ENCODE results near the gene CACNA1H.
"Not testable (repeated sequence)": the region's sequence is repeated elsewhere in the genome, so short reads cannot be mapped to it uniquely, and the experiment has no call there.

CACNA1H gene

DNA sequence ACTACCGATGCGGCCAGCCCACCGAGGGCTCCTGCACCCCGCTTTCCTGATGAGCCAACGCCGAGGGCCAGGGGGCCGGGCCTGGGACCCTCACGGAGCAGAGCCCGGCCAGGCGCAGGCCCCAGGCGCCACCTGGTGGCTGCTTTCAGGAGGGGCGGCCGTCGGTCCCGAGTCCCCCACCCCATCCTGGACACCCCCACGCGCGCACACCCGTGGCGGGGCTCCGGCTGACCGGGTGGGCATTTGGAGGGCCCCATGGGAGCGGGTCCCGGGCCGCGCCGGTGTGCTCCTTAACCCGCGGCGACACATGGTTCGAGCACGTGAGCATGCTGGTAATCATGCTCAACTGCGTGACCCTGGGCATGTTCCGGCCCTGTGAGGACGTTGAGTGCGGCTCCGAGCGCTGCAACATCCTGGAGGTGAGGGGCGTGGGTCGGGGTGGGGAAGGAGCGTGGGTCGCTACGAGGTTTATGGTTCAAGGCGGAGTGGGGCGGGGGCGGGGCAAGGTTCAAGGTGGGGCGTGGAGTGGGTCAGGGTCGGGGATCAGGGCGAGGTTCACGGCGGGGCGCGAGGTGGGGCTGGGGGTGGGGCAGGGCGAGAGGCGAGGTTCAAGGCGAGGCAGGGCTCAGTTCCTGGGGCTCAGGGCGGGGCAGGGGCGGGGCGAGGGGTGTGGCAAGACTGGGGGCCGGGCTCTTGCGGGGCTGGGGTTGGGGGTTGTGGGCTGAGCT is 41.9 kb downstream of the CACNA1H start:
- FAIRE-seq, result no peak

DNA sequence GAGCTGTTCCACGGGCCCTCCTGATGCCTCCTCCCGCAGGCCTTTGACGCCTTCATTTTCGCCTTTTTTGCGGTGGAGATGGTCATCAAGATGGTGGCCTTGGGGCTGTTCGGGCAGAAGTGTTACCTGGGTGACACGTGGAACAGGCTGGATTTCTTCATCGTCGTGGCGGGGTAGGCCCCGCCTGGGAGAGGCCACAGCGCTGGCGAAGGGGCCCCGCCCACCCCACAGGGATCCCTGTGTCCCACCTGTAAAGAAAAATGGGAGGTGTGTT is 42.4 kb downstream of the CACNA1H start:
- FAIRE-seq, result no peak

DNA sequence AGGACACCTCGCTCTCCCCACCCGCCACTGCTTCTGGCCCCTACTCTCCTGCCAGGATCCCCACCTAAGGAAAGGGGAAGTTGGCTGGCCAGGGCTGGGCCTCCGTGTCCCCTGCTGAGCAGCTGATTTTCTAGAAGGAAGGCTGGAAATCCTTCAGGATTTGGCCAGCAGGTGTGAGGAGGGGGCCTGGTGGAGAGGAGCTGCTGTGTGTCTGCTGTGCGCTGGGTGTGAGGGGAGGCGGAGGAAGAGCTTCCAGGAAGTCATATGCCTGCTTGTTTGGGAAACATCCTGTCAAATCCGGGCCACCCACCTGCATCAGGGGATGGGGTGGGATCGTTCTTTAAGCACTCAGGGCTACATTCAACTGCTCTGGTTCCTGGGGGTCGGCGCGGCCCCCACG is 43.6 kb downstream of the CACNA1H start:
- no peak for FAIRE-seq

DNA sequence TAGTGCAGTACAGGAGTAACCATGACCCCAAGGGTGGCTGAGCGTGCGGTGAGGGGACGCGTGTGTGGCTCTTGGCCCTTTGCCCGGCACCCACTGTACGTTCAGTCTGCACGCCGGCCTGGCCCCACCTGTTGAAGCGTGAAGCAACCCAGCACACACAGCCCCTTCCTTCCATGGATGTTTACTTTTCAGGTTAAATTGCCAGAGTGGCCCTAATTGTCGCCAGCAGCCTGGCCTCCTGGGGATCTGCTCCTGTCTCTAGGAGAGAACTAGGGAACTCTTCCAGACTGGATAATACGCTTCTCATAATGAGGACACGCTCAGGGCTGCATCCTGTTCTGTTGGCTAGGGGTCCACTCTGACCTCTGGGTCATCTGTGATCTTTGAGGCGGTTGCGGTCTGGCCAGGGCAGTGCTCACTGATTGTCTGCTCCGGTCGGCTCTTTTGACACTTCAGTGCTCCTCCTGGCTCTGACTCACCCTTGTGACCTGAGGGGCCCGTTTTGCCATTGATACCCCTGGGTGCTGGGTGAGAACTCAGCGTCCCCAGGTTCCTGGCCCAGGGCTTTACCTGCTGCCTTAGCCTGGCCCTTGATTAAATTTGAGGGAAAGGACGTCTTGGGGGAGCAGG is 44.4 kb downstream of the CACNA1H start:
- no peak for FAIRE-seq

DNA sequence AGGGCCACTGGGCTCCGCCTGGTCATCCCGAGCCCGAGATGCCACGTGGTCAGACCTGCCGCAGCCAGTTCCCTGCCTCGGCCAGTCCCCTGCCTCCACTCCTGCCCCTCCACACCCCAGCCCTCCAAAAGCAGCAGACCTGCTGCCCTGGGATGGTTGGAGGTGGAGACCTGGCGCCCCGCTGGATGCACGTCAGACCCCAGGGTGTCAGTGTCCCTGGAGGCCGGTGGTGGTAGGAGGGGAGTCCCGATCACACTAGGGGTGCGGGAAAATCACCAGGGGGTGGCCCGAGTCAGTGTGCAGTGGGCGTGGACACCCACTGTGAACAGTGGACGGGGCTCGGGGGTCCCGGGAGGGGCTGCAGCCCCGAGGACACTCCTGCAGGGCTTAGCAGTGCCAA is 45.3 kb downstream of the CACNA1H start:
- no peak for FAIRE-seq

DNA sequence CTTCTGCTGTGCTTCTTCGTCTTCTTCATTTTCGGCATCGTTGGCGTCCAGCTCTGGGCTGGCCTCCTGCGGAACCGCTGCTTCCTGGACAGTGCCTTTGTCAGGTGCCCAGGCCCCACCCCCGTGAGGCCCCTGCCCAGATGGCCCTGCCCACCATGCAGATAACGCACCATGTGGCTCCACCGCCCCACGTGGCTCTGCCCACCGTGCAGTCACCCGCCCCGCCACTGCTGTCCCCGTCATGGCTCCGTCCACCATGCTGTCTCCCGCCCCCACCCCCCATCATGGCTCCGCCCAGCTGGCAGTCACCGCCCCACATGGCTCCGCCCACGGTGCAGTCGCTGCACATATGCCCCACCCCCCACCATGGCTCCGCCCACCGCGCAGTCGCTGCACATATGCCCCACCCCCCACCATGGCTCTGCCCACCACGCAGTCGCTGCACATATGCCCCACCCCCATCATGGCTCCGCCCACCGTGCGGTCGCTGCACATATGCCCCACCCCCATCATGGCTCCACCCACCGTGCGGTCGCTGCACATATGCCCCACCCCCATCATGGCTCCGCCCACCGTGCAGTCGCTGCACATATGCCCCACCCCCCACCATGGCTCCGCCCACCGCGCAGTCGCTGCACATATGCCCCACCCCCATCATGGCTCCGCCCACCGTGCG is 45.9 kb downstream of the CACNA1H start:
- FAIRE-seq, result not testable (repeated sequence)

DNA sequence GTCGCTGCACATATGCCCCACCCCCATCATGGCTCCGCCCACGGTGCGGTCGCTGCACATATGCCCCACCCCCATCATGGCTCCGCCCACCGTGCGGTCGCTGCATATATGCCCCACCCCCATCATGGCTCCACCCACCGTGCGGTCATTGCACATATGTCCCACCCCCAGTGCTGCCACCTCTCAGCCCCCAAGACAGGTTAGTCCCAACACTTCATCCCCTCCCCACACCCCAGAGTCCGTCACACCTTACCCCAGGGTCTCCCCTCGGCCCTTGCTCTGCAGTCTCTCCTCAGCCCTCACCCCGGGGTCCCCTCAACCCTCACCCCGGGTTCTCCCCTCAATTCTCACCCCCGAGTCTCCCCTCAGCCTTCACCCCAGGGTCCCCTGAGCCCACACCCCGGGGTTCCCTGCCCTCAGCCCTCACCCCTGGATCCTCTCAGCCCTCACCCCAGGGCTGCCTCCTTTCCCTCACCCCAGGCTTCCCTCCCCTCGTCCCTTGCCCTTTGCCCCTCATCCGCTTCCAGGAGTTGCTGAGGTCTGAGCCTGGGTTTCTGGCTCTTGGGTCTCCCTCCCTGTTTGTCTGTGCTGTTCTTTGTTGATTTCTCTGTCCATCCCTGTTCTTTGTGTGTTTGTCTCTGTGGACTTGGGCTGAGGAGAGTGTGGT is 46.6 kb downstream of the CACNA1H start:
- FAIRE-seq, result no peak

DNA sequence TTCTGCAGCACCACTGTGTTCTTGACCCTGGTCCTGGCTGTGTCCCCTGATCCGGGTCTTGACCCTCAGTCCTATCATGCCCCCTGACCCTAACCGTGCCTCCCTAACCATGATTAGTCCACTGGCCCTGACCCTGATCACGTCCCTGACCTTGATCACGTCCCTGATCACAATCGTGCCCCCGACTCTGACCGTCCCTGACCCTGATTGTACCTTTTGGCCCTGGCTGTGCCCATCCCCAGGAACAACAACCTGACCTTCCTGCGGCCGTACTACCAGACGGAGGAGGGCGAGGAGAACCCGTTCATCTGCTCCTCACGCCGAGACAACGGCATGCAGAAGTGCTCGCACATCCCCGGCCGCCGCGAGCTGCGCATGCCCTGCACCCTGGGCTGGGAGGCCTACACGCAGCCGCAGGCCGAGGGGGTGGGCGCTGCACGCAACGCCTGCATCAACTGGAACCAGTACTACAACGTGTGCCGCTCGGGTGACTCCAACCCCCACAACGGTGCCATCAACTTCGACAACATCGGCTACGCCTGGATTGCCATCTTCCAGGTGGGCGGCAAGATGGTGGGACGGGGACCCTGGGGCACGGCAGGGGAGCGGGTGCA is 47.2 kb downstream of the CACNA1H start:
- FAIRE-seq, result no peak

DNA sequence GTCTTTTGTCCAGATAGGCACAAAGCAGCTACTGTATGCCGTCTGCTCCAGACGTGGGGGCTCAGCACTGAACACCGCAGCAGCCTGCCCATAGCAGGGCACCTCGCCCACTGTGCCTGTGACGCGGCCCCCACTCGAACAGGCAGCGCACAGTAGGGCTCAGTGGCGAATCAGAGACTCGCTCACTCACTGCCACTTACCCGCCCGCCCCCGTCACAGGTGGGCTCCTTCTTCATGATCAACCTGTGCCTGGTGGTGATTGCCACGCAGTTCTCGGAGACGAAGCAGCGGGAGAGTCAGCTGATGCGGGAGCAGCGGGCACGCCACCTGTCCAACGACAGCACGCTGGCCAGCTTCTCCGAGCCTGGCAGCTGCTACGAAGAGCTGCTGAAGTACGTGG is 48.5 kb downstream of the CACNA1H start:
- no peak for FAIRE-seq

DNA sequence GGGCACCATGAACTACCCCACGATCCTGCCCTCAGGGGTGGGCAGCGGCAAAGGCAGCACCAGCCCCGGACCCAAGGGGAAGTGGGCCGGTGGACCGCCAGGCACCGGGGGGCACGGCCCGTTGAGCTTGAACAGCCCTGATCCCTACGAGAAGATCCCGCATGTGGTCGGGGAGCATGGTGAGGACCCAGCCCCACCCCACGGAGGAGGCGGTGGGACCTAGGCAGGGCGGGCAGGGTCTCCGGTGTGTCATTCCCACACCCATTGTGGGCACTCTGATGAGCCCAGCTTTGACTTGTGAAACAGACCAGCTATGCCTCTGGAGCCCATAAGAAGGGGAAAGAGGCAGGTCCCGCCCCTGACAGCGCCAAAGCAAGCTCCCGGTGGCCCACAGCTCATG is 49.4 kb downstream of the CACNA1H start:
- no peak for FAIRE-seq

DNA sequence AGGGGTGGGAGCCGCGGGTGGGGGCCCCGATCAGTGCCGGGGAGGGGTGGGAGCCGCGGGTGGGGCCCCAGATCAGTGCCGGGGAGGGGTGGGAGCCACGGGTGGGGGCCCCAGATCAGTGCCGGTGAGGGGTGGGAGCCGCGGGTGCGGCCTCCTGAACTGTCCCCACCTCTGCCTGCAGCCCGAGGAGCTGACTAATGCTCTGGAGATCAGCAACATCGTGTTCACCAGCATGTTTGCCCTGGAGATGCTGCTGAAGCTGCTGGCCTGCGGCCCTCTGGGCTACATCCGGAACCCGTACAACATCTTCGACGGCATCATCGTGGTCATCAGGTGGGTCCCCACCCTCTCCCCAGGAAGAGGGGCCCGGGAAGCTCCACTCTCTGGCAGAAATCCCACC is 52.0 kb downstream of the CACNA1H start:
- FAIRE-seq, result no peak

DNA sequence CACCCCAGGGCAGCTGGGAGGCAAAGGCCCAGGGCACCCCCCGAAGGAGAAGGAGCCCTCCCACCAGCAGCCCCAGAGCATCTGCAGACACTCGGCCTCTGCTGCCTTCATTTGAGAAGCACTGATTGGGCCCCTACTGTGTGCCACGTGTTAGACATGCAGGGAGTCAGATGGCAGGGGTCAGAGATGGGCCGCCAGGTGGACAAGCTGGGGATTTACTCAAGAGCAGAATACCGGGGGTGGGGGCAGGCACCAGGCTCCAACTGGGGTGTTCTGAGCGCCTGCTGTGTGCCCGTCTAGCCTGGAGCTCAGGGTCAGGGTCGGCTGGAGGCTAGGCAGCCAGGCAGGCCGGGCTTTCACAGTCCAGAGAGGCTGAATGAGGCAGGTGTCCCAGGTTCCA is 53.4 kb downstream of the CACNA1H start:
- no peak for FAIRE-seq

DNA sequence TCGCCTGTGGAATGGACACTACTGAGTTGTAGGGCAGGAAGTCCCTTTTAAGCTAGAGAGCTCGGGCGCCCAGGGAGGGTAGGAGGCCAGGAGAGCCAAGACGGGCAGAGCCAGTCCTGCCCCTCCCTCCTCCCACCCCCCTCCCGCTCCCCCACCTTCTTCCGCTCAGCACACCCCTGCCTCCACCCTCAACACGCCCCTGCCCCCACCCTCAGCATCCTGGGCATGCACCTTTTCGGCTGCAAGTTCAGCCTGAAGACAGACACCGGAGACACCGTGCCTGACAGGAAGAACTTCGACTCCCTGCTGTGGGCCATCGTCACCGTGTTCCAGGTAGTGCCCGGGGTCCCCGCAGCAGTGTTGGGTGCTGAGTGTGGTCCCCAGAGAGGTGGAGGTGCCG is 53.9 kb downstream of the CACNA1H start:
- no peak for FAIRE-seq

DNA sequence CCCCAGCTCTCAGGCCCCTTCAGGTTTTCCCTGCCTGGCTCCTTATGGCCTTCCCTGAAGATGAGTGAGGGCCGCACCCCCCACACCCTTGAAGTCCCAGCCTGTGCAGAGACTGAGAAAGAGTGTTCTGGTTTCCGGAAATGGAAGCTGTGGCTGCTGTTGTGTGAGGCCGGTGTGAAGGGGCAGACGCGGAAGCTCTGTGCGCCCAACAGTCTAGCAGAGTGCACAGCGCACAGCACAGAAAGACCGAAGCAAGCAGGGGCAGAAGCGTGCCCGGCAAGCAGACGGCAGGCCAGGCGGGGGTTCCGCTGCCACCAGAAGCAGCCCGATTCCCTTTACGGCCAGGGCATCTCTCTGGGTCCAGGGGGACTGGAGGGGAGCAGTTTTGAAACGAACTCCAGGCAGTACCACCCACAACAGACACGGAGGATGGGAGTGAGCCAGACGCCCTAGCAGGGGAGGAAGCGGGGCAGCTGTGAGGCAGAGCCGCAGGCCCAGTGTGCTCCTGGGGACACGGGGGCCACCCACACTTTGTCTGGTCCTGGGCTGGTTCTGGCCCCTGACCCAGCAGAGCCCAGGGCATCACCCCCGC is 55.4 kb downstream of the CACNA1H start:
- no peak for FAIRE-seq

DNA sequence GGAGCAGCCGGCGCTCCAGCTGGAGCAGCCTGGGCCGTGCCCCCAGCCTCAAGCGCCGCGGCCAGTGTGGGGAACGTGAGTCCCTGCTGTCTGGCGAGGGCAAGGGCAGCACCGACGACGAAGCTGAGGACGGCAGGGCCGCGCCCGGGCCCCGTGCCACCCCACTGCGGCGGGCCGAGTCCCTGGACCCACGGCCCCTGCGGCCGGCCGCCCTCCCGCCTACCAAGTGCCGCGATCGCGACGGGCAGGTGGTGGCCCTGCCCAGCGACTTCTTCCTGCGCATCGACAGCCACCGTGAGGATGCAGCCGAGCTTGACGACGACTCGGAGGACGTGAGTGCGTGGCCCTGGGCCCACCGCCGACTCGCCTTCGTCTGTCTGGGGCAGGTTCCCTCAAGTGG is 56.2 kb downstream of the CACNA1H start:
- FAIRE-seq, result no peak

DNA sequence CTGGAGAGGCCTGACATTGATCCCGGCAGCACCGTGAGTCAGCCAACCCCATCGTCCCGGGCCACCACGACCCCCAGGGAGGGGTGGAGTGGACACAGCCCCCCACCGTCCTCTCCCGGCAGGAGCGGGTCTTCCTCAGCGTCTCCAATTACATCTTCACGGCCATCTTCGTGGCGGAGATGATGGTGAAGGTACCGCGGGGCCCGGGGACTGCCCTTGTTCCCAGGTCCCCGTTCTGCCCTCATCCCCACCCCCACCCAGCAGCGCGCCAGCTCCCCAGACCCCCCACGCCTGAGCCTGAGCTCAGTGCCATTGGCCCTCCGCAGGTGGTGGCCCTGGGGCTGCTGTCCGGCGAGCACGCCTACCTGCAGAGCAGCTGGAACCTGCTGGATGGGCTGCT is 57.6 kb downstream of the CACNA1H start:
- no peak for FAIRE-seq

DNA sequence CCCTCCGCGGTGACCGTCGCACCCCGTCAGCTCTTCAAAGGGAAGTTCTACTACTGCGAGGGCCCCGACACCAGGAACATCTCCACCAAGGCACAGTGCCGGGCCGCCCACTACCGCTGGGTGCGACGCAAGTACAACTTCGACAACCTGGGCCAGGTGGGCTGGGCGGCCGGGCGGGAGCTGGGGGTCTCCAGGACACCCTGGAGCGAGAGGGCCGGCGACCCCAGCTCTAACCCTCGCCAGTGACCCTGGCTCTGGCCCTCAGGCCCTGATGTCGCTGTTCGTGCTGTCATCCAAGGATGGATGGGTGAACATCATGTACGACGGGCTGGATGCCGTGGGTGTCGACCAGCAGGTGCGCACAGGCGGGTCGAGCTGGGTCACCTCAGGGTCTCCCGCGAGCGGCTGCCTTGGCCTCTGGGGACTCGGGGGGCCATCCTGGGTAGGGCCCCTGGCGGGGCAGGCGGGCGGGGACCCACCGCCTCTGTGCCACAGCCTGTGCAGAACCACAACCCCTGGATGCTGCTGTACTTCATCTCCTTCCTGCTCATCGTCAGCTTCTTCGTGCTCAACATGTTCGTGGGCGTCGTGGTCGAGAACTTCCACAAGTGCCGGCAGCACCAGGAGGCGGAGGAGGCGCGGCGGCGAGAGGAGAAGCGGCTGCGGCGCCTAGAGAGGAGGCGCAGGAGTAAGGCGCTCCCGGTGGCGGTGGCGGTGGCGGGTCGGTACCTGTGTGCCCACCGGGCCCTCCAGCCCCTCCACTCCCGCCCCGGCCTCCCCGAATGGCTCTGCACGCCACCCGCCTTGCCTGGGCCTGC is 58.8 kb downstream of the CACNA1H start:
- FAIRE-seq, result no peak

DNA sequence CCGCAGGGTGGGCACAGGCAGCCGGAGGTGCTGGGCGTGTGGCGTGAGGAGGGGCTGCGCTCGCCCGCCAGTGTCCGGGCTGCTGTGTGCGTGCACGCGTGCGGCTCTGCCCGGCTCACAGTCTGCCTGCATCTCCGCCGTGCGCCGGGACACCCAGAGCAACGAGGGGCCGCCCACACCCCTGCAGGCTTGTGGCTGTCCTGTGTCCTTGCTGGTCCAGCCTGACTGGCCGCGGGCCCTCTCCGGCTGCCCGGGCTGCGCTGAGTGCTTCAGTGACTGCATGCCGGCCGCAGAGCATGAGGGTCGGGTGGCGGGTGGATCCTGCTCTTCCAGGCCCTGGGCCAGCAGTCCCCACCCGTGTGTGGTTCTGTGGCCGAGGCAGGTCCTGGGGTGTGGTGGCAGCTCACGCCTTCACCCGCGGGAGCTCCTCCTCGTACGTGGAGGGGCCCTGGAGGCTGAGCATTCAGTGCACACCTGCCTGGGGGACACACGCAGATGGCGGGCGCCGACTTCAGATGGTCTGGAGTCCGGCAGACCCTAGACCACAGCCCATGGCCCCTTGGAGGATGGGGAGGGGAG is 59.8 kb downstream of the CACNA1H start:
- FAIRE-seq, result no peak

DNA sequence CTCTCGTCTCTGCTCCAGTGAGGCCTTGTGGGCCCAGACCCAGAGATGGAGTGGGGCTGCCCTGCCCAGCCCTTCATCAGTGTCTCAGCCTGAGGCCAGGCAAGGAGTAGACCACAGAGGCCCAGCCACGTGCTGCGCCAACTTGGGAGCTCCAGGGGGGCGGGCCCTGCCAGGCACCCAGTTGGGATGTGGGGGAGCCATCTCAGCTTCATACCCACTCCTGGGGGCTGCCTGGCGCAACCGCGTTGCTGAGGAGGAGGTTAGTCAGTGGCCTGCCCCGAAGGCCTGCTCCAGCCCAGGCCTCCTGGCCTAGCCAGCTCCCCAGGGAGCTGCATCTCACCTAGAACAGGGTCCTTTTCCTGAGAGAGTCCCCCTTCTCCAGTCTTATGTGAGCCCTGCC is 60.3 kb downstream of the CACNA1H start:
- no peak for FAIRE-seq

DNA sequence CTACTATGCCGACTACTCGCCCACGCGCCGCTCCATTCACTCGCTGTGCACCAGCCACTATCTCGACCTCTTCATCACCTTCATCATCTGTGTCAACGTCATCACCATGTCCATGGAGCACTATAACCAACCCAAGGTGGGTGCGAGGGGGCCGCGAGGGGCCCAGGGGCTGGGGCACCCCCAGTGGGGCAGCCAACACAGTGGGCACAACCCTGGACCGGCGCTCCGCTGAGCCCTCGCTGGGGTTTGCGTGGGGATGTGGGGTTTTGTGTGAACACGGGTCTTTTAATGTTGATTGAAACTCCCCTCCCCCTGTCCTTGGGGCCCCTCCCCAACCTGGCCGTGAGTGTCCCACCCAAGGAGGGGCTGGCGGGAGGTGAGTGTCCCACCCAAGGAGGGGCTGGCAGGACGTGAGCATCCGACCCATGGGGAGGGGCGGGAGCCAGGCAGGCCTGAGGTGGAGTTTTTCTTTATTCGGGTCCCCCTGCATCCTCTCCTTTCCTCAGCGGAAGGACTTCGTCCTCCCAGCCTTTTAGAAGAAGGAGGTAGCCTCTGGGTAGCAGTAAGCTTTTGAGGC is 61.0 kb downstream of the CACNA1H start:
- no peak for FAIRE-seq

DNA sequence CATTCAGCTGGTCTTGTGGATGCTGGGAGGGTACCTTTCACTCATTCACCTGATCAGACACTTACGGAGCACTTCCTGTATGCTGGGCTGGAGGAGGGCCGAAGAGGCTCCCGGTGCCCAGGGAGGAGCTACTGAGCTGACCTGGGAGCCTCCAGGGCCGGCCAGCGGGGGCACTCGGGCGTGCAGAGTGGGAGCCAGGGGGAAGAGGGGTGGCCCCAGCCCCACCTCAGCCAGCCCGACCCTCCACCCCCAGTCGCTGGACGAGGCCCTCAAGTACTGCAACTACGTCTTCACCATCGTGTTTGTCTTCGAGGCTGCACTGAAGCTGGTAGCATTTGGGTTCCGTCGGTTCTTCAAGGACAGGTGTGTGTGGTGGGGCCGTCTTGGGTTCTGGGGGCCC is 61.8 kb downstream of the CACNA1H start:
- FAIRE-seq, result no peak
